Endothelial cell (in vitro differentiated cells): Measurements from ENCODE around the gene RANBP3. TPM values are rescaled to one million over a fixed set of nuclear protein-coding genes. Genes with fewer than 3 reads are reported as not detected.

Experiments
- DNase-seq: peaks from one replicate; pipeline ENCODE4 v3.0.0; 2021; ENCODE audit warnings: low spot score
- H3K27ac Mint-ChIP-seq: one replicate; pipeline ENCODE4 v1.8.0; 2021; ENCODE audit warnings: mixed read lengths, inconsistent platforms; ENCODE audit not compliant: unreplicated experiment
- H3K27me3 Mint-ChIP-seq: one replicate; pipeline ENCODE4 v1.8.0; 2021; ENCODE audit warnings: mild to moderate bottlenecking, moderate library complexity, mixed read lengths, inconsistent platforms; ENCODE audit not compliant: unreplicated experiment
- H3K36me3 Mint-ChIP-seq: one replicate; pipeline ENCODE4 v1.8.0; 2021; ENCODE audit warnings: mild to moderate bottlenecking, low read depth, mixed read lengths, inconsistent platforms; ENCODE audit not compliant: unreplicated experiment
- H3K4me1 Mint-ChIP-seq: one replicate; pipeline ENCODE4 v1.8.0; 2021; ENCODE audit warnings: mild to moderate bottlenecking, mixed read lengths, inconsistent platforms; ENCODE audit not compliant: unreplicated experiment
- H3K4me3 Mint-ChIP-seq: one replicate; pipeline ENCODE4 v1.8.0; 2021; ENCODE audit warnings: mild to moderate bottlenecking, mixed read lengths, inconsistent platforms; ENCODE audit not compliant: unreplicated experiment
- H3K9me3 Mint-ChIP-seq: one replicate; pipeline ENCODE4 v1.8.0; 2021; ENCODE audit warnings: mixed read lengths, inconsistent platforms; ENCODE audit not compliant: unreplicated experiment
- CTCF ChIP-seq: fragments of 200-600 bp; sonication (generic); IDR thresholded peaks from one replicate; pipeline ENCODE4 v1.5.0; 2021; ENCODE audit warnings: antibody characterized with exemption; ENCODE audit not compliant: unreplicated experiment
- total RNA-seq: library from RNA; stranded (reverse); fragmentation: NEBNext Ultra II Directional; extraction: Animal tissue kit (Norgen Biotek cat#: 25700); gene quantifications from one replicate; pipeline ENCODE4 v1.2.1, GENCODE V29; 2021; ENCODE audit not compliant: unreplicated experiment

RANBP3 gene
- total RNA-seq, 1 donor from 2014 or later, result 69.5 TPM

- H3K4me3 Mint-ChIP-seq, result no peak overlapping the region
- no peaks in the 10 kb centered on the region for H3K9me3 Mint-ChIP-seq
- TF ChIP-seq CTCF, result peak; percentile 41
- peaks cover 12% of the 10 kb centered on the region for H3K27me3 Mint-ChIP-seq
- no peaks in the 10 kb centered on the region for H3K4me1 Mint-ChIP-seq
- DNase-seq, result no peak
- H3K27ac Mint-ChIP-seq, result no peak overlapping the region
- no peaks in the 10 kb centered on the region for H3K36me3 Mint-ChIP-seq
Measured at GRCh38 chr19:6022570-6023064, 44.7 kb upstream of the RANBP3 start.

GRCh38 chr19:6021878-6022569, 44.1 kb upstream of the RANBP3 start:
- peaks cover 14% of the 10 kb centered on the region for H3K27me3 Mint-ChIP-seq
- peak; percentile 89 for DNase-seq
- no peaks in the 10 kb centered on the region for H3K9me3 Mint-ChIP-seq
- H3K36me3 Mint-ChIP-seq, result no peaks in the 10 kb centered on the region
- H3K4me3 Mint-ChIP-seq, result no peak overlapping the region
- no peaks in the 10 kb centered on the region for H3K4me1 Mint-ChIP-seq
- H3K27ac Mint-ChIP-seq, result no peak overlapping the region
- peak; percentile 81 for TF ChIP-seq CTCF

GRCh38 chr19:6020972-6021805, 43.2 kb upstream of the RANBP3 start:
- H3K4me1 Mint-ChIP-seq, result no peaks in the 10 kb centered on the region
- DNase-seq, result no peak
- peaks cover 14% of the 10 kb centered on the region for H3K27me3 Mint-ChIP-seq
- no peaks in the 10 kb centered on the region for H3K36me3 Mint-ChIP-seq
- no peak overlapping the region for H3K27ac Mint-ChIP-seq
- no peak for TF ChIP-seq CTCF
- H3K9me3 Mint-ChIP-seq, result no peaks in the 10 kb centered on the region
- no peak overlapping the region for H3K4me3 Mint-ChIP-seq

GRCh38 chr19:6020166-6020882, 42.4 kb upstream of the RANBP3 start:
- no peak for DNase-seq
- Mint-ChIP-seq H3K9me3 (no peaks in the 10 kb centered on the region), H3K36me3 (no peaks in the 10 kb centered on the region), H3K27ac (no peak overlapping the region), H3K4me1 (no peaks in the 10 kb centered on the region), H3K27me3 (peaks cover 14% of the 10 kb centered on the region), H3K4me3 (no peak overlapping the region)
- TF ChIP-seq CTCF, result no peak
